HG02571 (cell line): Measurements from ENCODE around the gene EP400.
"Not testable (repeated sequence)": the region's sequence is repeated elsewhere in the genome, so short reads cannot be mapped to it uniquely, and the experiment has no call there.

Experiments used
- ATAC-seq: cut with Tn5 transposase; IDR thresholded peaks from one replicate; pipeline ENCODE4 v1.9.1; 2021; ENCODE audit warnings: mild to moderate bottlenecking, moderate library complexity; ENCODE audit not compliant: unreplicated experiment

EP400 gene

GRCh38 chr12:132036063-132036683, 86.4 kb downstream of the EP400 start:
- no peak for ATAC-seq

- no peak for ATAC-seq
Measured at GRCh38 chr12:132040906-132041606, 91.3 kb downstream of the EP400 start.

- no peak for ATAC-seq
Measured at GRCh38 chr12:132043216-132043615, 93.5 kb downstream of the EP400 start.

- no peak for ATAC-seq
Measured at GRCh38 chr12:132043770-132044467, 94.2 kb downstream of the EP400 start.

DNA sequence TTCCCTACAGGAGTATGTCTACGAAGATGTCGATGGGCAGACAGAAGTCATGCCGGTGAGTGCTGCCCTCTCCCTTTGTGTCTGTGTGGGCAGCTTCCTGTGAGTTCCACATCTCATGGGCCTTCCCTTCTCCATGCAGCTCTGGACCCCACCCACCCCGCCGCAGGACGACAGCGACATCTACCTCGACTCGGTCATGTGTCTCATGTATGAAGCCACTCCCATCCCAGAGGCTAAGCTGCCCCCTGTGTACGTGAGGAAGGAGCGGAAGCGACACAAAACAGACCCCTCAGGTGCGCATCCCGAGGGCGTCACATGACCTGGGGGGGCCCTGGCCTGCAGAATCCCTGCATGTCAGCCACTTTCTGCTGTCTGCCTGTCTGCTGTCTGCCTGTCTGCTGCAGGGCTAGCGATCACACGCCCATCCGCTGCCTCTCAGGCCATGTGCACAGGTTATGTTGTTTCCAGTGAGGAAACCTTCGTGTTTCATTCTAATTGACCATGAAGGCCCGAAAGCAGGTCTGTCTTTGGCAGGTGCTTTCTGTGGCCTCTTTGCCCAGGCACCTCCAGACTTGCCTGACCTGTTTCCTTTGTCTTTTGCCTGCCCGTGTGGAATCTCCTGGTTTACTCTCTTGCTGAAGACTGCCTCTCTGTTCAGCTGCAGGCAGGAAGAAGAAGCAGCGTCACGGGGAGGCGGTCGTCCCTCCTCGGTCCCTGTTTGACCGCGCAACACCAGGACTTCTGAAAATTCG, 95.1 kb downstream of the EP400 start:
- no peak for ATAC-seq

DNA sequence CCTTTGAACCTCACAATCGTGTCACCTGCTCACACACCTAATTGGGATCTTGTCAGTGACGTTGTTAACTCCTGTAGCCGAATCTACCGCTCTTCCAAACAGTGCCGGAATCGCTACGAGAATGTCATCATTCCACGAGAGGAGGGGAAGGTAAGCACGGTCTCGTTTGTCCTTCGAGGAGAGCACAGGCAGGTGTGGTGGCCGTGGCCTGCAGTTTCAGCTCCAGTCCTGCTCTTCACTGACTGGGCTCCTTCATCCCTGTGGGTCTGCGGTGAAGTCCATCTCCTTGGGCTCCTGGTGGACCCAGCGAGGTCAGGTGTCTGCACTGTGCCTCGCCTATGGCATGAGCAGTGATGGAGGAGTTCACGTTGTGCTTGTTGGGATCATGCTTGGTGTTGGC, 96.0 kb downstream of the EP400 start:
- no peak for ATAC-seq

- ATAC-seq, result no peak
Measured at GRCh38 chr12:132046561-132046960, 96.8 kb downstream of the EP400 start.

DNA sequence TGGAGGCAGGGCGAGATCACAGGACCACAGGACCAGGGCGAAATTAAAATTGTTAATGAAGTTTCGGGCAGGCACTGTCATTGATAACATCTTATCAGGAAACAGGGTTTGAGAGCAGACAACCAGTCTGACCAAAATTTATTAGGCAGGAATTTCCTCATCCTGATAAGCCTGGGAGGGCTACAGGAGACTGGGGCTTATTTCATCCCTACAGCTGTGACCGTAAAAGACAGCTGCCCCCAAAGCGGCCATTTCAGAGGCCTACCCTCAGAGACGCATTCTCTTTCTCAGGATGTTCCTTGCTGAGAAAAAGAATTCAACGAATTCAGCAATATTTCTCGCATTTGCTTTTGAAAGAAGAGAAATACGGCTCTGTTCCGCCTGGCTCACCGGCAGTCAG, 97.9 kb downstream of the EP400 start:
- ATAC-seq, result not testable (repeated sequence)

- ATAC-seq, result no peak
Measured at GRCh38 chr12:132049442-132049841, 99.7 kb downstream of the EP400 start.

DNA sequence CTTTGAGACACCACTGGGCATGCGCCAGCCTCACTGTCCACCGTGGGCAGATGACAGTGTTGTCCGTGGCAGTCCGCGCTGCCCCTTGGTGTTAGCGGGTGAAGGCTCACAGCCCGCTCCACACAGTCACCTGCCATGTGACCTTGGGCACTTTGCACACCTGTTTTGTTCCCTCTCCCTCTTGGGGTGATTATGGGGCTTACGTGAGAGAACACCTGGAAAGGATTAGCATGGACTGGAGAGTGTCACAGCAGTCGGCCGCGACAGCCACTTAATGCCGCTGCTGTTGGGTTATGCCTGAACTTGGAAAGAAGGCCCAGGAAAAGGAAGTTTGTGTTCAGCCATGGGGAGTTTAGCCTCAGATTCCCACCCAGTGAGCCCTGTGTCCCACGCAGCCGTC, 100.1 kb downstream of the EP400 start:
- ATAC-seq, result no peak

- ATAC-seq, result not testable (repeated sequence)
Measured at GRCh38 chr12:132051718-132052117, 102.0 kb downstream of the EP400 start.

- ATAC-seq, result no peak
Measured at GRCh38 chr12:132052196-132052932, 102.6 kb downstream of the EP400 start.

DNA sequence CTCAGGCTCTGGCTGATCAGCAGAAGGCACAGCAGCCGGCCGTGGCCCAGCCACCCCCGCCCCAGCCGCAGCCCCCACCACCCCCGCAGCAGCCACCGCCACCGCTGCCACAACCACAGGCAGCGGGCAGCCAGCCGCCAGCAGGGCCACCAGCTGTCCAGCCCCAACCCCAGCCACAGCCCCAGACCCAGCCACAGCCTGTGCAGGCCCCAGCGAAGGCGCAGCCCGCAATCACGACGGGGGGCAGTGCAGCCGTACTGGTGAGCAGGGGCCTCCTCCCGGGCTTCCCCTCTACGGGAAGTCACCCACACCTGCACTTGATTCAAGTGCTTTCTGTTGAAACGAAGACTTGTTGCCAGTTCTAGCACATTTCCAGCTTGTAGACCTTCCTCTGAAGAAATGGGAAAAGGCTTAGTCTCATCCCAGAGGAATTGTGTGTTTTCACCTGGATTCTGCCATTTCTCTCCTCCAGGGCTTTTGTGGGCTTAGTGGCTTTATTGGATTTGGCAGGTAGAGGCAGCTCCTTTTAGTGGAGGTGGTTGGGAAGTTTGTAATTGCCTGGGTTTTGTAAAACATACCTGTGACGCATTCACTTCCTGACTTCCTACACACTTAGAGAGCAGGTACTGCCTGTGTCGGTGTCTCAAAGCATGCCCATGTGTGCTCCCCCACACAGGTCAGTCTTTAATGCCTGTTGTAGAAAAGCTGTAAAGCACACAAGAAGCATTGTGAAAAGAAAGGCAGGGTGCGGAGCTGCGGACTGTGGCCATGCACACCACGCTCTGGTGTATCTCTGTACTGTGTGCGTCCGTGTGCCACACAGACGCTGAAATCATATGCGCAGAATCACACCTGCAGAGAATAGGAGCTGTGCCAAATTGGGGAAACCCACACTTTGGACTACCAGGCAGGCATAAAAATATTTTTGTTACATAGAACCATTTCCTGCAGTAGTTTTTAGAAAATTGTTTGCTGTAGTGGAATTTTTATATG, 103.9 kb downstream of the EP400 start:
- no peak for ATAC-seq

DNA sequence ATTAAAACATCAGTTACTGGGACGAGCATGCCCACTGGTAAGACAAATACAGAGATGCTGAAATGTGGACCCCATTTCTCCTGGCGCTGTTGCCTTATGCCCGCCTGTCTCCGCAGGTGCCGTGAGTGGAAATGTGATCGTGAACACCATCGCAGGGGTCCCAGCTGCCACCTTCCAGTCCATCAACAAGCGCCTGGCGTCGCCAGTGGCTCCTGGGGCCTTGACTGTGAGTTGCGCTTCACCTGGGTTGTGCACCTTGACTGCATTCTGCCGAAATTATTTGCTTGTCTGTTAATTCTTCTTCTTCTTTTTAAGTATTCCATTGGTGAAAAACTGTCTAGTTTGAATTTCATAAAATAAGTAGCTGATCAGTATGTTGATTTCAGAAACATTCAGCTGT, 105.2 kb downstream of the EP400 start:
- ATAC-seq, result no peak

GRCh38 chr12:132055535-132056096, 105.9 kb downstream of the EP400 start:
- no peak for ATAC-seq

DNA sequence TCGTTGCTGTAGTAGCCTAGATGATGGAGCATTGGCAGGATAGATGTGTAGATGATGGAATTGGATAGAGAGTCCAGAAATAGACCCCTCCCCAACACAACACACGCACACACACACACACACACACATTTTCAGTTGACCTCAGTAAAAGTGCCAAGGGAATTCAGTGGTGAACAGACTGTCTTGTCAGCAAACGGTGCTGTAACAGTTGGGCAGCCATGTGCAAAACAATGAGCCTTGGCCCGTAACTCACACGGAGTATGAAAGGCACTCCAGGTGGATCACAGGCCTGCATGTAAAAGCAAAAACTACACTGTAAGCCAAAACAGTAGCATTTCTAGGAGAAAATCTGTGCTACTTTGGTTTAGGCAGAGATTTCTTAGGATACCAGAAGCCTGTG, 106.6 kb downstream of the EP400 start:
- no peak for ATAC-seq

GRCh38 chr12:132056951-132057350, 107.2 kb downstream of the EP400 start:
- ATAC-seq, result no peak

DNA sequence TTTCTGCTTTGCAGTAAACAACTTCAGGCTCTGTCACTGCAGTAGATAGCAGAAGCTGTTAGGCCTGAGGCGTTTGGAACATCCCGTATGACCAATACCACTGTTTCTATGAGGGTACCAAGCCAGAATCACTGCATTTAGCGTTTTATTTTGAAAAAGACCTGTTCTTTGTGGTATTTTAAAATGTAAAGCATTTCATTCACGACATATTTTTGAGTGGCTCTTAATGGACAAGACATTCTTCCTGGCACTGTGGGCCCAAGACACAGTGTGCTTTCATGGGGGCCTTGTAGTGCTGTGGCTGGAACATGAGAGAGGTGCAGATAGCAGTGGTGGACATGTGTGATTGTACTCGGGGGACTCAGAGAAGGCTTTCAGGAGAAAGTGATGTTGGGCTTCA, 107.9 kb downstream of the EP400 start:
- no peak for ATAC-seq

GRCh38 chr12:132061197-132061596, 111.5 kb downstream of the EP400 start:
- ATAC-seq, result no peak
